RPMI7951 (cell line): Measurements from ENCODE around the gene SPOPL. TPM values are rescaled to one million over a fixed set of nuclear protein-coding genes. Genes with fewer than 3 reads are reported as not detected.
A peak's percentile ranks its signal among the peaks of the same experiment; 100 is the strongest.
"Not testable (repeated sequence)": the region's sequence is repeated elsewhere in the genome, so short reads cannot be mapped to it uniquely, and the experiment has no call there.

Experiments used
- DNase-seq: peaks from one replicate; pipeline ENCODE4 v3.0.0-alpha.2; 2012; ENCODE audit warnings: low read depth
- total RNA-seq: library from RNA; depleted of rRNA; stranded (reverse); fragments of >200 nt; shearing (Covaris generic); gene quantifications from 2 replicates; pipeline ENCODE4 v1.2.3, GENCODE V29; 2014

SPOPL gene
- total RNA-seq, 1 experiment from 2014 or later: 17.5 TPM

DNA sequence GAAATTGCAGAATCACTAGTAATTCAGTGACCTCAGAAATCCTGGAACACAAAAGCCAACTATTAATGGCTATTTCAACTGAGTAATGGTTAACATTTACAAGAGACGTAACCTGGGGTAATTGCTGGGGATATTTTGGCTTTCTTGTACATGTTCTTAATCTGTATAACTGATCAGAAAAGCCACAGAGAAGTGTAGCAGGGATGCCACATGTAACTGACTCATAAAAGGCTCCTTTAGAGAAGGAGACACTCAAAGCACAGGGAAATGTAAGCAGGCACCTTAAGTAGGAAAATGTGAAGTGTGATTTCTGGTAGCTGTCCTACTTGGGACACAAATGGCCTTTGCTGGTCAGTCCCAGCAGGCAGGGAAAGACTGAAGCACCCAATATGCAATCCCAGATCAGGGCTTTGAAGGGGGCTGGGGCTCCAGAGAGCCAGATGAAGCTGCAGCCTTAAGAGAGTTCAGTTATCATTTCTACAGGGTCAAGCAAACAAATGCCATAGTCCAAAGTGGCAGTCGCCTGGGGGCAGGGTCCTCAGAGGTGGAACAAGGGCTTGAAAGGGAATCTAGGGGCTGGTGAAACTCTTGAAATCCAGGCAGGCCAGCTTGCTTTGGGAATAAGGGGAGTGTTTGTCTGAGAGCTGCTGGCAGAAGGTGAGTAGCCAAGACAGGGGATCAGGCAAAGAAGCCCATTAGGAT lies 7.2 kb upstream of the SPOPL start:
- DNase-seq: no peak

DNA sequence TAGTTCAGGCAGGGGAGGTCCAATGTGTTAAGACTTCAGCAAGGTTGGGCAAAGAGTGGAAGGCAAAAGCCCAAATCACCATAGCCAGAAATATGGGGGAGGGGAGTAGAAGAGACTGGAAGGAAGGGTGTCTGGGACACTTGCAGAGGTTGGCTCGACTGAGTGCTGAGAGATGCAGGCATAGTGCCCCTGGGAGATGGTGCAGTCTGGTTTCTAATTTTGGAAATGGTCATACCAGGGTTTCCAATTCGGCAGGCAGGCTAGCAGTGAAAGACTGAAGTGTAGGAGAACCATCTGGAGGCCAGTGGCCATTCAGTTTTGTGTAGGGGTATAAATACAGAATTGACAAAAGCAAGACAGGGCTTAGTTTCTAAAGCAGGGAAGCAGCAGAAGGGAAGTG lies 6.2 kb upstream of the SPOPL start:
- no peak for DNase-seq

DNA sequence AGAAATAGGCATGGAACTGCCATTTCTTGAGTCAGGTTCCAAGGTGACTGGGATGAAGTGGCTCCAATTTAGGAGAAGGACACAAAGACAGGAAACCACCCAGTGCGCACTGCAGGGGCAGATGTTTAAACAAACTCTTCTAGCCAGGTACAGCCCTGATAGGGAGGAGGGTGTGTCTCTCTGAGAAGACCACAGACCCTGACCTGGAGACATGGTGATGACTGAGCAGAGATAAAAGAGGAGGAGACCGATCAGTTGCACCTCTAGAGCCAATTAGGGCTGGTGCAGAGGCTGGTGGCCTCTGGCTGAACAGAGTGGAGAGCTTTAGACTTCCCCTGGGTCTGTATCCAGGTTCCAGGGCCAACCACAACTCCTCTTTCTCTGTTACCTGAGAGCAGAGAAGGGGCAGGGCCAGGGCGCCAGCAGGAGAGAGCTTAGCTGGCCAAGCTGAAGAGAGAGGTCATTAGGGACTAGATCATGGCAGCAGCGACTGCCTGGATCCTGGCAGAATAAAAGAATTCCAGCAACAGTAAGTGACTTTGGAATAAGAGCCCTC lies 5.4 kb upstream of the SPOPL start:
- no peak for DNase-seq

DNA sequence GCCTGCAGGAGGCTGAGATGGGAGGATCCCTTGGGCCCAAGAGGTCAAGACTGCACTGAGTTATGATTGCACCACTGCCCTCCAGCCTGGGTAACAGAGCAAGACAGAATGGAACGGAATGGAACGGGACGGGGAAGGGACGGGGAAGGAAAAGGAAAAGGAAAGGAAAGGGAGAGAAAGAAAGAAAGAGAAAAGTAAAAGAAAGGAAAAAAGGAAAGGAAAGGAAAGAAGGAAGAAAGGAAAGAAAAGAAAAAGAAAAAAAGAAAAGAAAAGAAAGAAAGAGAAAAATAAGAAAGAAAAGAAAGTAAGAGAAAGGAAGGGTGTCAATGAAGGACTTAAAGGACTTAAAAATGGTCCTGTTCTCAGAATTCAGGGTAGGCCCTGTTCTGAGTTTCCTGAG lies 4.3 kb upstream of the SPOPL start:
- no peak for DNase-seq

DNA sequence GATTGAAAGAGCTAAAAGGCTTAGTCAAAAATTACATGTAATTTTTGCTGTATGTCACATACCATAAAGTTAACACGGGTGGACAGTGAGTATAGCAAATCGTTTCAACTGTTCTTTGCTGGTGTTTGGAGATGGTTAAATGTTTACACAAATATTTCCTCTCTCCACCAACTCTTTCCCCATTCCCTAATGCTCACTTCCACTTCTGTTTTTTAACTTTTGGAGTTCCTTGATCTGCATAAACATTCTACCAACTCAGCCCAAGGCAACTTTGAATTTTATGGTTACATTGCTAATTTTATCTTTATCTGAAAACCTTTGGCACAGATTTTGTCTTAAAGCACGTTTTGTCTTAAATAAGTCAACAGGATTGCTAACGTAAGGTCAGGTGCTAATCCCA lies 1.9 kb upstream of the SPOPL start:
- DNase-seq: no peak

DNA sequence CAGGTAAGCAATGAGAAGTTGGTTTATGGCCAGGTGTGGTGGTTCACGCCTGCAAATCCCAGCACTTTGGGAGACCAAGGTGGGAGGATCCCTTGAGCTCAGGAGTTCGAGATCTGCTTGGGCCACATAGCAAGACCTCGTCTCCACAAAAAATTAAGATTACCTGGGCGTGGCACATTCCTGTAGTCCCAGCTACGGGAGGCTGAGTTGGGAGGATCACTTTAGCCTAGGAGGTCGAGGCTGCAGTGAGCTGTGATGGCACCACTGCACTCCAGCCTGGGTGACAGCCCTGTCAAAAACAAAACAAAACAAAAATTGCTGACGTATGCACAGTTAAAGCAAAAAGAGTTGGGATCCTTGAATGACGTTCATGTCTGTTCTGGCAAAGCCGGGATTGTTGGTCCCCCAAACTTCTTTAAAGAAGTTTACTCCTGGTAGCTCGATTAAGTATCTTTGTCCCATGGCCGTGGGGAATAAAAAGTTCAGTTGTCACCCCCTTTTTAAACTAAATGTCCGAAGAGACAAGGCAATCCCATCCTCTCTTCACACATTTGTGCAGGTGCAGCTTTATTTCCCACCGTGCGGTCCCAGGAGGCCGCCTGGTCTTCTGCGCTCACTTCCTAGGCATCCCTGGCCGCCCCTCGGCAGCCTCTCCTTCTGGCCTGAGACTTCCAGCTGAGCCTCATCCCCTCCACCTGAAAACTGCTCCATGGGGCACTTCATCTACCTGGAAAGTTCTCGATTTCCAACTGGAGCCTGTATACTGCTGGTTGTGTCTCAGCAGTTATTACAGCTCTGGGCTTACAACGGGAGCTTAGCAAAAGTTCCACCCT lies 762 bp upstream of the SPOPL start:
- DNase-seq: no peak

DNA sequence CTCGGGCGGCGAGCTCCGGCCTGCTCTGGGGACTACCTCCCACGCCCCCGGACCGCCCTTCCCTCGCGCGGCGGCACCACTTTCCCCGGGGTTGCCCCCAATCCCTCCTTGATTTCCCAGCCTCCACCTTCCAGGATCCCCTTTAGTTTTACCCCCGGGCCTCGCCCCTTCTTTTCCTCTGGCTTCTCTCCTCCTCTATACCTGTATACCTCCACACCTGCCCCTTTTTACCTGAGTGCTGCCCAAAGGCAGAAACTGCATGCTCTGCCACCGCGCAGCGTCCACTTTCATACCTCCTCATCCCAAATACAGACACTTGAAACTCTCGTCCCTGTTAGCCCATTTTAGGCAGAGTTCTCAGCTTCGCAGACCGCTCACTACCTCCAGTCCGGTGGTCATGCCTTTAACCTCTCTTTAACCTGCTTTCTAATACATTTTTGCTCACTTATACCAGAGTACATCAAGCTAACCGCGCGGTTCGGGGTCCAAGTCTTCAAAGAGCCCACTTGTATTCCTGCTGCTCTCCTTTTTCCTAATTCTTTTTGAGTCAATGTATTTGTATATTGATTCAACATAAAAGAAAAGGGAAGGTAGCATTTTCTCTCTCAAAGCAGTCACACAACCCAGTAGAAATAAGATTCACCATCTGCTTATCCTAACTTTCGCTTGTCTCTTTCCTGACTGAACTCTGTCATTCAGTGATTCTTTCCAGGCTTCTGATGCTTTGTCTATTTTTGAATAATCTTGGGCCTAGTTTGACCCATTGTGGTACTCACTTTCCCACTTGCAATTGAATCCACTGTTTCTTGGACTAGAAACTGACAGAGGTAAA lies 901 bp downstream of the SPOPL start:
- DNase-seq: peak; percentile 9

DNA sequence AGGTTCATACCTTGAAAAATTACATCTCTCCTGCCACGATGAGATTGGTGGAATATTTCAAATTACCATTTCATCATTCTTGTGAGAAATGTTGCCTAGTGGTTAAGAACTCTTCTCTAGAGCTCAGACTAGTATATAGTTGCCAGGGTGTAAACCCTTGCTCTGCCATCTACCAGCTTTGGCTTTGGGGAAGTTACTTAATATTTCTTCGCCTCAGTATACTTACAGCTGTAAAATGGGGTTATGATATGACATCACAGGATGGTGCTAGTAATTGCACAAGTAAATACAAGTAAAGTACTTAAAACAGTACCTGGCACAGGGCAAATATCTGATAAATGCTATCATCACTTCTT lies 1.5 kb downstream of the SPOPL start:
- peak; percentile 2 for DNase-seq

DNA sequence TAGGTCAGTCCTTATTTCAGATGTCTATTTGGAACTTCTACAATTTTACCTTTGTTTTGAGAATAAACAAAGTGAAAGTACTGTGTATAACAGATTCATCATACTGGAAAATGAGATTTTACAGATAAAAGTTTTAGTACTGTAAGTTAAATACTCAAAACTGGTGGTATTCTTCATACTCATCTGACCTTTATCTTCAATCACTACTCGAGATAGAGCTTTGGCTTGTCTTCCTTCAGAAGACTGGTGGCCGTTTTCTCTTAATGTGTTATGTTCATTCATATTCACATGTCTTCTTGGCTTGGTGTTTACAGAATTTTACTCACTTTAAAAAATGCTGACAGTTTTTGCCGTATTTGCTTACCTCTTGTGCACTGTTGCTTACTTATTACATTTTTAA lies 2.1 kb downstream of the SPOPL start:
- no peak for DNase-seq

DNA sequence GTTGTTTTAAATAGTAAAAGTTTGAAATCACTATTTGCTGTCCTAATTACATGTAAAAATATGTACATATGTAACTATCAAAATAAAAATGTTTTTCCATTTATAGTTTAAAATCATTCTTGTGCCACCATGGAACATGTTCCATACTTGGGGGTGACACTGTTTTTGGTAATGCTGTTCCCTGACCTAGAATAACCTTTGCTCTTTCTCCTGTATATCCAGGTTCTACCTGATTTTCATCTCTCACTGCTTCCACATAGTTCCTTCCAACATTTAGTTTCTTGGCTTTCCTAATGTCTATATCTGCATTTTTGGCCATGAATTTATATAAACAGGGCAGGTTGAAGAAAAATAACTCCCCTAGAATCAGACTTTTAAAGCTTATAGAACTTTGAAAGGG lies 2.5 kb downstream of the SPOPL start:
- DNase-seq: no peak

DNA sequence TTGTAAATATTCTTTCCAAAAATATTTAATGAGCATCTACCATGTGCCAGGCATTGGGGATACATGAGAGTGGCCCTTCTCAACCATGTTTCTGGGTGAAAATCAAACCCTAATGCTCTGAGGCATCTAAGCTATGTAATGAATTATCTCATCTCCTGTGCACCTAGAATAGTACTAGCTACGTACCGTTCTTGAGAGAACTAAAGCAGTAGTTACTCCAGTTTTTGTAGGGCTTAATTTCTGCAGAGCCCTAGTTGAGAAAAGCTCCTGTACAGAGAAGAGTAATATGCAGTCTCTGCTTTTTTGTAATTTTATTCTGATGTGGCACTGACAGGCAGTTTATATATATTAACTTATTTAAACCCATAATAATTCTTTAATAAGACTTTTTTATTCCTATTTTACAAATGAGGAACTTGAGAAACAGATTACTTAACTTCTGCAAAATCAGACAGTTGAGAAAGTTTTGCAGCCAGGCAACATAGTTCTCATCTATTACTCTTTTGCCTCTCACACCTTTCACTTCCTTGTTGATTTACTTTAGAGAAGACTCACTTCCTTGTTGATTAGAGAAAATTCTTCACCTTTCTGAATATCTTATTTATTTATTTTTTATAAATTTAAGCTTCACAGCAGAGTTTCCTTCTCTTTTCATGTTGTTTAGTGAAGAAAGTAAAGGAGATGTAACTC lies 3.1 kb downstream of the SPOPL start:
- DNase-seq: no peak

DNA sequence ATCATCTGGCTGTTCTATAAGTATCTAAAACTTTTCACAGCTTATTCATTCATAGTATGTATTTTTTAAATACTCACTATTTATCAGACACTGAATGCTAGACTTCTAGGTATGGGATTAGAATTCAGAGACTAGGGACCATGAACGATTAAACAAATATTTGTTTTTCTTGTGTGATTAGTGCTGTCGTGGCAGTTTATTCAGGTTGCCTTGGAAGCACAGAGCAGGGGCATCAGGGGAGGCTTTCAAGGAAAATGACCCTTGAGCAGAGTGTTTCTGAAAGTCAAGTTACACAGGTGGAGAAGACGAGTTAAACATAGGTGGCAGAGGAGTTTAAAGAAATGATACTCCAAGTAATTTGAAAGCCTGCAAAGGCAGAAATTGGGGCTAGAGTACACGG lies 5.7 kb downstream of the SPOPL start:
- DNase-seq: no peak

DNA sequence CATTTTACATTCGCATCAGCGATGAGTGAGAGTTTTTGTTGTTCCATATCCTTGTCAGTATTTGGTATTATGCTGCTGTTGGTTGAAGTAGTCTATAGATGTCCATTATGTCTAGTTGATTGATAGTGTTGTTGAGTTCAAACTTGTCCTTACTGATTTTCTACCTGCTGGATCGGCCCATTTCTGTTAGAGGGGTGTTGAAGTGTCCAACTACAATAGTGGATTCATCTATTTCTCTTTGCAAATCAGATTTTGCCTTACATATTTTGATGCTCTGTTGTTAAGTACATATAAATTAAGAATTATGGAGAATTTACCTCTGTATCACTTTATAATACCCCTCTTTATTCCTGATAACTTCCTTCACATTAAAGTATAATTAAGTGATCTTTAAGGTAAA lies 8.7 kb downstream of the SPOPL start:
- DNase-seq: no peak

DNA sequence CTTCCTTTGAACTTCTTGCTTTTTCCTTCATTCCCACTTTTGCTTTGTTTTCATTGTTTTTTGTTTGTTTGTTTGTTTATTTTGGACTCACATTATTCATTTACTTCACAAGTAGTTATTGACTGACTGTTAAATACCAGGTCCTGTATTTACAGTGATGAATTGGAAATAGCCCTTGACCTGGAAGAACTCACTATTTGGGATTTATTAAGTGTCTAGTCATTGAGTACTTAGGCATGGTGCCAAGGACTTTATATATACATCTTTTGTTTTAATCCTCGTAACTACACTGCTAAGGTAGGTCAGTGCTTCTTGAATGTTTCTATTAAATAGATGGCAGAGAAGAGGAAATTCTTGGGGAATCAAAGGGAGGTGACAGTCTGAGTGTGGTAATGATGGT lies 11.1 kb downstream of the SPOPL start:
- no peak for DNase-seq

DNA sequence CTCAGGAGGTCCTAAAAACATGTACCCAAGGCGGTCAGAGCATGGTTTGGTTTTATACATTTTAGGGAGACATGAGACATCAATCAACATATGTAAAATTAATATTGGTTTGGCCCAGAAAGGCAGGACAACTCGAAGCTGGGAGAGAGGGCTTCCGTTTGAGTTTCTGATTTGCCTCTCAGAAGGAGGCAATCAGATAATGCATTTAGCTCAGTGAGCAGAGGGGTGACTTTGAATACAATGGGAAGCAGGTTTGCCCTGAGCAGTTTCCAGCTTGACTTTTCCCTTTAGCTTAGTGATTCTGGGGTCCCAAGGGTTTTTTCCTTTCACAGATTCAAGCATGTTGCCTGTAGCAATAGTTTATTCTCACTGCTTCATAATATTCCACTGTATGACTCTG lies 12.6 kb downstream of the SPOPL start:
- DNase-seq: no peak

DNA sequence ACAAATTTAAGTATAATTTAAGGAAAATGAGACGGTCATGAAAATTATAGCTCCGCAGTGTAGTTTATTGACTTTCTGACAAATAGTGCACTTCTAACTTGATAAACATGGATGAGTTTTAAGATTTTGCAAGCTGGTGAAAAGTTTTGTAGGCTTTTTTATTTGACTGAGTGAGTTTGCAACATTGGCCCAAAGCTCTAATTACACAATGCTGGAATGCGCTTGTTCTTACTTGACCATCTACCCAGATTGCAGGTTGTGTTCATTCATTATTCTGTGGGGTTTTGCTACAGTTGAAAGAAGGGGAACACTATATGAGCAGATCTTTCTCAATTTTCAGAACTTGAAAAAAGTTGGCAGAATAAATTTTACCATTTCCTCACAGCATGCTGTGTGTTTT lies 13.5 kb downstream of the SPOPL start:
- DNase-seq: no peak

DNA sequence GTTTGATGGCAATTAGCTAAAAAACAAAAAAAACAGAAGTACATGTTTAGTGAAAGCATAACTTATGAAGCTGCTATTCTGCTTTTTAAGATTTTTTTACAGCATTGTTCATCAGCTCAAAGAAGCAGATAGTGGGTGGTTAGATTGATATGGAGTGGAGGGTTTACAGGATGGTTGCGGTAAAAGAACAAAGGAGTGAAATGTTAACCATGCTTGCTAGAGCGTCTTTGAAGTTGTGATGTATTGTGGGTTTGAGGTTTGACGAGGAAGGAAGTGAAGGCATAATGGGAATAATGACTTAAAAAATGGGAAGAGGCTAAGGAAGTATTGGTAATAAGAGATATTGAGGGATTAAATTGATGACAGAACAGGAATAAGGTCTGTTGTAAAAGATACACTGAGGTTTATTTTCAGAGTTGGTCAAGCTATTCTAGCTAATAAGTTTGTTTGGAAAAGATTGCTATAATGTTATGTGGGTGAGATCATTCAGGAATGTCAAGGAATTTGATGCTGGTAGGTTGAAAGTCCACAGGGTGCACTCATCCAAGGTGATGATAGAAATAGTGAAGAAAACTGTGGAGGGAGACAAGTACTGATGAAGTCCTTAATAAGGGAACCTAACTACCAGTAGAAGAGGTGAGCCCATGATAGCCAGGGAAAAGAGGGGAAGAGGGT lies 14.6 kb downstream of the SPOPL start:
- DNase-seq: no peak

DNA sequence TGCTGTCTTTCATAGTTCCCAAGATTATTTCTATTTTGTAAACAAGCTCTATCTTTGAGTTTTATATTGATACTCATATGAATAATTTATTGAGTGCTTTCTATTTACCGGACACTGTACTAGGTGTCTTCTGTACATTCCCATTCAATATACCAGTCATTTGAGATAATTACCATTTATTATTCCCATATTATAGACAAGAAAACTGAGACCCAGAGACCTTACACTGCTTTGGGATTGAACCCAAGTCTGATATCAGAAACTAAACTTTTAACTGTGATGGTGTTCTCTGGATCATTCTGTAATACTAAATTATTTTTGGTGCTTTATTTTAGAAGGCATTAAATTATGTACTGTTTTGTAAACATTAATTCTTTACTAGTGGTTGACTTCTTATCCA lies 17.3 kb downstream of the SPOPL start:
- no peak for DNase-seq

DNA sequence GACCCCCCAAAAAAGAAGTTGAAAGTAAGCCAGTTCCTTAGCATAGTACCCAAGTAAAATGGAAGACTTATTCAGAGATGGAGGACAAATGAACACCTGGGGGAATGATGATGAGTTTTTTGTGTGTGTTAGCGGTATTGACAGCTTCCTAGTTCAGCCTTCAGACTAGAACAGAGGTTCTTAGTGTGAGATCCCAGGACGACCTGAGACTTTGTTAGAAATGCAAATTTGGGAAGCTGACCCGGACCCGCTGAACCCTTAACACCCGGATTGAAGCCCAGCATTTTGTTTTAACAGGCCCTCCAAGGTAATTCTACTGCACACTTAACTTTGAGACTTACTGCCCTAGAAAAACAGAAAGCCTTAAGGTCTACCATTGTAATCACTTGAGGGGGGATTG lies 20.3 kb downstream of the SPOPL start:
- DNase-seq: no peak

DNA sequence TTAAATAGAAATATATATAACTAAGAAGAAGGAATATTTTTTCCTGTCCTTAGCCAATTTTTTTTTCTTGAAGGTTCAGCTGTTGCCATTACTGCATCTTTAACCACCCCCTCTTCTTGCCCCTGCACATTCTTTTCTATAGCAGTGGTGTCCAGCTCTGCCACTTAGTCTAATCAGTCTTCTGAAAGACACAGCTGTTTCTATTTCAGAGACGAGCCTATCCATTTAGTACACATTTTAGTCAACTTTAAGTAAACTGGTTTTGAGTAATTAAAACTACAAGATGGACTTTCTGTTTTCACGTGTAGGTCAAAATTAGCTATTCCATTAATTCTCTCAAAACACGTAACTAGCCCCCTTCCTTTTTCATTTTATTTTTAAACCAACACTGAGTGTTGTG lies 21.0 kb downstream of the SPOPL start:
- no peak for DNase-seq

DNA sequence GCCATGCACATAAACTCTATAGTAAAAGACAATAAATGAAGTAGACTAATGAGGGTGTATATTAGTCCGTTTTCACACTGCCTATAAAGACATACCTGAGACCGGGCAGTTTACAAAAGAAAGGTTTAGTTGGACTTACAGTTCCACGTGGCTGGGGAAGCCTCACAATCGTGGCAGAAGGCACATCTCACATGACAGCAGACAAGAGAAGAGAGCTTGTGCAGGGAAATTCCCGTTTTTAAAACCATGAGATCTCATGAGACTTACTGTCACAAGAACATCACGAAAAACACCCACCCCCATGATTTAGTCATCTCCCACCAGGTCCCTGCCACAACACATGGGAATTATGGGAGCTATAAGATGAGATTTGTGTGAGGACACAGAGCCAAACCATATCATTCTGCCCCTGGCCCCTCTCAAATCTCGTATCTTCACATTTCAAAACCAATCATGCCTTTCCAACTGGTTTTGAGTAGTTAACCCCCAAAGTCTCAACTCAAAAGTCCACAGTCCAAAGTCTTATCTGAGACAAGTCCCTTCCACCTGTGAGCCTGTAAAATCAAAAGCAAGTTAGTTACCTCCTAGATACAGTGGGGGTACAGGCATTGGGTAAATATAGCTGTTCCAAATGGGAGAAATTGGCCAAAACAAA lies 21.6 kb downstream of the SPOPL start:
- not testable (repeated sequence) for DNase-seq
